GM12878 (cell line): ENCODE measurements around the gene GBX1. TPM values are rescaled to one million over a fixed set of nuclear protein-coding genes. Genes with fewer than 3 reads are reported as not detected.

Experiments
- ETV6 ChIP-seq, 2 experiments: fragments of 450-650 bp in 1 of 2; IDR thresholded peaks in 1 of 2; conservative IDR thresholded peaks in 1 of 2; 2 replicates each; pipeline ENCODE4 v1.6.1; 2014; ENCODE audit warnings: antibody characterized with exemption in 1 of 2, borderline replicate concordance in 1 of 2, low read depth in 1 of 2, mild to moderate bottlenecking in 1 of 2, moderate library complexity in 1 of 2
- FOXM1 ChIP-seq: IDR thresholded peaks from 2 replicates; pipeline ENCODE4 v1.6.1; 2012; ENCODE audit warnings: low read depth, mild to moderate bottlenecking, inconsistent platforms, low read length, moderate library complexity
- GATAD2B ChIP-seq: fragments of 450-650 bp; conservative IDR thresholded peaks from 2 replicates; pipeline ENCODE4 v1.6.1; 2017; ENCODE audit warnings: low read depth, mild to moderate bottlenecking, moderate library complexity
- JUNB ChIP-seq: IDR thresholded peaks from 2 replicates; pipeline ENCODE4 v1.6.1; 2016; ENCODE audit warnings: antibody characterized with exemption, mild to moderate bottlenecking
- KDM1A ChIP-seq: fragments of 200-600 bp; sonication (generic); IDR thresholded peaks from 2 replicates; pipeline ENCODE4 v1.6.1; 2016; ENCODE audit warnings: borderline replicate concordance
- RB1 ChIP-seq: fragments of 450-650 bp; formaldehyde crosslinking; IDR thresholded peaks from 2 replicates; pipeline ENCODE4 v1.6.1; 2017; ENCODE audit warnings: mild to moderate bottlenecking, borderline replicate concordance
- SIX5 ChIP-seq: IDR thresholded peaks from 2 replicates; pipeline ENCODE4 v1.6.1; 2011; ENCODE audit warnings: mild to moderate bottlenecking, low read depth, low read length, moderate library complexity; ENCODE audit not compliant: severe bottlenecking
- ZBTB4 ChIP-seq: fragments of 450-650 bp; formaldehyde crosslinking; IDR thresholded peaks from 2 replicates; pipeline ENCODE4 v1.4.0; 2022; ENCODE audit warnings: mild to moderate bottlenecking, moderate library complexity
- ZBTB40 ChIP-seq: fragments of 450-650 bp; IDR thresholded peaks from 2 replicates; pipeline ENCODE4 v1.6.1; 2016; ENCODE audit warnings: mild to moderate bottlenecking, moderate library complexity, borderline replicate concordance
- polyA plus RNA-seq, 11 experiments: library from polyadenylated mRNA; depleted of rRNA in 4 of 11; unstranded in 6 of 11; stranded (reverse) in 5 of 11; fragments of >200 nt; fragmentation: Nextera tagmentation in 4 of 11; fragmentation: Illumina TruSeq in 1 of 11; extraction: Ambion mirVana in 4 of 11; extraction: Trizol in 1 of 11; gene quantifications; 1 replicate in 1 of 11; 2 replicates in 10 of 11; pipeline versions ENCODE4 v1.2.1 to v1.2.3, GENCODE V29; 2011 to 2016; ENCODE audit warnings: inconsistent platforms in 2 of 11, missing spikeins in 2 of 11, low read depth in 1 of 11
- total RNA-seq, 4 experiments: library from RNA; depleted of rRNA in 3 of 4; stranded (reverse); fragments of >200 nt in 3 of 4; fragmentation: Illumina TruSeq in 1 of 4; extraction: Trizol in 1 of 4; gene quantifications; 2 replicates each; pipeline versions ENCODE4 v1.2.1 to v1.2.3, GENCODE V29; 2013 to 2021

GBX1 gene
- total and polyA plus RNA-seq, 10 of the 15 experiments (the other 5 are each of a cell fraction or from before 2014, with no cell fraction given): not detected

- TF ChIP-seq ZBTB40 (no peak), FOXM1 (no peak), RB1 (no peak), SIX5 (no peak), ZBTB4 (no peak), KDM1A (no peak), ETV6 (conservative IDR thresholded peaks at IDR 0.05 in 1 of 2, IDR thresholded peaks at IDR 0.05 in 1 of 2; ENCODE audit: borderline replicate concordance in 1 of 2, low read depth in 1 of 2) (no peak), JUNB (no peak), GATAD2B (no peak)
Measured at GRCh38 chr7:151131592-151132293, 35.8 kb downstream of the GBX1 start (continued).
